ELR (cell line): Measurements from ENCODE around the gene DCPS.
"Not testable (repeated sequence)": the region's sequence is repeated elsewhere in the genome, so short reads cannot be mapped to it uniquely, and the experiment has no call there.

Source experiments
- DNase-seq: peaks from one replicate; pipeline ENCODE4 v3.0.0-alpha.2; 2015; ENCODE audit warnings: low read depth

Gene DCPS

GRCh38 chr11:126288237-126288636 is 15.6 kb upstream of the DCPS start:
- no peak for DNase-seq

GRCh38 chr11:126290887-126291286 is 13.0 kb upstream of the DCPS start:
- DNase-seq, result no peak

GRCh38 chr11:126293726-126294125 is 10.1 kb upstream of the DCPS start:
- no peak for DNase-seq

GRCh38 chr11:126297004-126297403 is 6.9 kb upstream of the DCPS start:
- DNase-seq, result no peak

DNA sequence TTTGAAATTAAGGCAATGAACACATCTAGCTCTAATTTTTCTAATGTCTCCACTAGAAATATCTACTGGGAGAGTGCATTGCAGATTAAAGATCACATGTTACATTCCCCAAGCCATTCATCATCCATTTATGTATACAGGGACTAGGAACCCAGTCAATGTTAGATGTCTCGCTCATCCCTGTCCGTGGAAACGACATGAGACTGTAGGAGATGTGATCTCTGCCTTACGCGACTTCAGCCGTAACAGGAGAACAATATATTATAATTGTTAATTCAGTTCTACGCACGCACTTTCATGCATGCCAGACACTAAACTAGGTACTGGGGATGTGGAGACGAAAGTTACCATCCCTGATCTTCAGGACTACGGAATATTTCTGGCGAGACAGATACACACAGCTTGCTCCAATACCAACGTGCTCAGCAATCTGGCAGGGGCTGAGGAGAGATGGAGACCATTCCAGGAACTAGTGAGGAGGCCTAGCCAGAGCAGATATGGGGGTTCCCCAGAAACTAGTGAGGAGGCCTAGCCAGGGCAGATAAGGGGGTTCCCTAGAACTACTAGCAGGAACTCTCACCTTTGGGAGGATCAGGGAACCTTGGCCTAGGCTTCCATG is 706 bp downstream of the DCPS start:
- DNase-seq, result no peak

- no peak for DNase-seq
Measured at GRCh38 chr11:126305699-126306098, 1.8 kb downstream of the DCPS start.

DNA sequence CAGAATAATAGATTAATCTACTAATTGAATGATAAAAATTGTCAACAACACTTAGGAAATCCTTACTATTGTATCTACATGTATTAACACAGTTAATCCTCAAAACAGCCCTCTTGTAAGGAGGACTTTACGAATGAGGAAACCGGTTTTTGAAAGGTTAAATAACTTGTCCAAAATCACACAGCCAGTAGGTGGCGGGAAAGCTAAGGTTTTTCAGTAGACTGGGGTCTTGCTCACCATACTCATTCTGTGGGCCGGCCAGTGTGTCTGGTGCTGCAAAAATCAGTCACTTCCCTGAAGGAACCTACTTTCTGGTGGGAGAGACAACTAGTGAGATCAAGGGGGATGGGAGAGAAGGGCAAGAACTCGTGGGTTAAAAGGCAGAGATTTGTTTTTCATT is 3.8 kb downstream of the DCPS start:
- peak; percentile 74 for DNase-seq

GRCh38 chr11:126308271-126308671 is 4.4 kb downstream of the DCPS start:
- DNase-seq, result peak; percentile 40

DNA sequence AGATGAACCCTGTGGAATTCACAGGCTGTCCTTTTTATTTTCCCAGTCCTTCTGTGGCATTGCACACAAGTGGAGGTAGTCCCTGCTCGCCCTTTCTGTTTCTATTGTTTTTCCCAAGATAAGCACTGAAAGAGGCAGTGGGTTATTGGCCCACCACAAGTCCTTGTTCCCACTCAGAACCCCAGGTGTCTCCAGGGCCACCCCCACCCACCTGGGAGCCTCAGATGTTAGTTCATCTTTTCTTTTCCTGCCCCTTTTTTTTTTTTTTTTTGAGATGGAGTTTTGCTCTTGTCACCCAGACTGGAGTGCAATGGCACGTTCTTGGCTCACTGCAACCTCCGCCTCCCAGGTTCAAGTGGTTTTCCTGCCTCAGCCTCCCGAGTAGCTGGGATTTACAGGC is 4.9 kb downstream of the DCPS start:
- not testable (repeated sequence) for DNase-seq

DNA sequence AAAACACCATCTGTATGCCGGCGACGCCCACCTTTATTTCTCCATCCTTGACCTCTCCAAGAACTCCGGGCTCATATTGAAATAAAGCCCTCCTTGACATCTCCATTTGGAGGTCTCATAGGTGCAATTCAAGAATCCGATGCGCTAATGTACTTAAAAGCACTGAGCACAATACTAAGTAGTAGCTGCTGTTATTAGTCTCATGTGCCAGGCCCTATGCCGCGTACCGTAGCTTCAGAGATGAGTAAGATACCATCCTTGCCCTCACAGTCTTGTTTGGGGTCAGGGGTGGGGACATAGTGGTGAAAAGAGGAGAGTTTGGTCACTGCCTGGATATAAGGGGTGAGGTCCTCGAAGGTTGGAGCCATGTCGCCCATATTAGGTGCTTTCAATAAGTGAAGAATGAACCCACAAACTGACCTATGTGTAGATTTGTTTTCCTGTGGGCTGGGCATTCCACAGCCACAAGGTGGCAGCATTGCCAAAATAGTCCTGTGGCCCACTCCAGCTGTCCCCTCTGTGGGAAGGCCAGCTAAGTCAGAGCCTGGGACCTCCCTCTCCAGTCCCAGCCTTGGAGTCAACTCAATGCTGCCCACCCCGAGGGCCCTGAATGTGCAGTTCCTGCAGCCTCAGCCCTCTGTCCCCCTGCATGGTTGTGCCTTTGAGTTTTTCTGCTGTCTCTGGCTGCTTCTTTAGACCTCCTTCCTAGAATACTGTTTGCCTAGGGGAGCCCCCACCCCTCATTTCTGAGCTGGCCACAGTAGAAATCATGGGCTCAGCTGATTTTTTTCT is 6.5 kb downstream of the DCPS start:
- peak; percentile 79 for DNase-seq

DNA sequence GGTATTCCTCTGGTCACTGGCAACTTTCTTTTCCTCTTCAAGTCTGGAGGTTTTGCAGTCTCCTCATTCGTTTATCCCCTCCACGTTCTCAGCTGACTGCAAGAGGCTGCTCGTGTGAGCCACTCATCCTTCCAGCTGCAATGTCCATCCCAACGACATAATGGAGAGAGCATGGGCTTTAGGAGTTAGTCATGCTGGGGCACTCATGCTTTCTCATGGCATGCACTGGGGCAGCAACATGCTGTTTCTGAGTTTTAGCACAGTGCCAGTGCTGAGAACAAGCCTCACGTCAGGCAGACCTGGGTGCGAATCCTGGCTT is 7.1 kb downstream of the DCPS start:
- DNase-seq, result no peak

- no peak for DNase-seq
Measured at GRCh38 chr11:126311401-126312291, 7.8 kb downstream of the DCPS start.

GRCh38 chr11:126312961-126313360 is 9.1 kb downstream of the DCPS start:
- no peak for DNase-seq

DNA sequence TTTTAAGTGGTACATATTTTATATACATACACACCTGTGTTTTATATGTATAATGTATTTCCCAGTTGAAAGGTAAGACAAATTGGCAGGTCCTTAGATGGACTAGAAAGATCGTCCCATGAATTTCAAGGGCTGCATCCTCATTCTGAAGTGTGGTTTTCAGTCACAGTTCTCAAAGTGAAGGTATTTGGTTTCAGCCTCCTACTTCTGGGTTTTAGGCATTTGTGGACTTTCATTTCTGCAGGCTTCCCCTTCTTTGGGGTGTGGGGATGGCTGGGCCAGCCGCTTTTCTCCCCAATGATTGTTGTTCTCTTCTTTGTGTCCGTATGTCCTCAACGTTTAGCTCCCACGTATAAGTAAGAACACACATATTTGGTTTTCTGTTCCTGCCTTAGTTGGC is 10.0 kb downstream of the DCPS start:
- DNase-seq, result no peak

- DNase-seq, result no peak
Measured at GRCh38 chr11:126317432-126317755, 13.5 kb downstream of the DCPS start.

GRCh38 chr11:126317756-126318573 is 14.1 kb downstream of the DCPS start:
- peak; percentile 58 for DNase-seq

- DNase-seq, result peak; percentile 89
Measured at GRCh38 chr11:126318574-126319373, 14.9 kb downstream of the DCPS start.

GRCh38 chr11:126319374-126319740 is 15.5 kb downstream of the DCPS start:
- DNase-seq, result no peak

- DNase-seq, result no peak
Measured at GRCh38 chr11:126322996-126323395, 19.1 kb downstream of the DCPS start.

DNA sequence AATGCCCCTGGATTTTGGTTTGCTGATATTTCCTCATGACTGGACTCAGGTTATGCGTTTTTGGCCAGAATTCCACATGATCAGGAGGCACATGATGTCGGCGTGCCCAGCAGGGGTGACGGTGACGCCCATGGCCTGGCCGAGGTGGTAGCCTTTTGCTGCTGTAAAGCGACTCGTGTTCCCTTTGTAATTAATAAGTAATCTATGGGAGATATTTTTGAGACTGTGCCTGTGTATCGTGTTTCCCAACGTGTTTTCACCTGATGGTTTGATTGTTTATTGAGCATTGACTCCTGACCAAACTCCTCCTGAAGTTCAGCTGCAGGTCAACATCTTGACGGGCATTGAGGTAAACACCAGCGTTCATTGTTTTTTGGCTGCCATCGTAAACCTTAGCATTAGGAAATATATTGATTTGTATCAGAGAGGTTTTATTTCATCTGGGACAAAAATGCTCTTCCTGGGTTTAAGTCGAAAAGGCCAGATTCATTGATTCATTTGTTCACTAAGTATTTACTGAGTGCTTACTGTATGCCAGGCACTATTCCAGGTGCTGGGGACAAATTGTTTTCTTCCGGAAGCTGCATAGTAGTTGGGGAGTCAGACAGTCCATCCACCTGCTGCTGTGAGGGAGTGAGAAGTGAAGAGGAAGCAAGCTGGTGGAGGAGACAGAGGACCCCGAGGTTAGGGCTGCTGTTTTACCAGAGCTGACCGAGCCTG is 23.6 kb downstream of the DCPS start:
- DNase-seq, result no peak

DNA sequence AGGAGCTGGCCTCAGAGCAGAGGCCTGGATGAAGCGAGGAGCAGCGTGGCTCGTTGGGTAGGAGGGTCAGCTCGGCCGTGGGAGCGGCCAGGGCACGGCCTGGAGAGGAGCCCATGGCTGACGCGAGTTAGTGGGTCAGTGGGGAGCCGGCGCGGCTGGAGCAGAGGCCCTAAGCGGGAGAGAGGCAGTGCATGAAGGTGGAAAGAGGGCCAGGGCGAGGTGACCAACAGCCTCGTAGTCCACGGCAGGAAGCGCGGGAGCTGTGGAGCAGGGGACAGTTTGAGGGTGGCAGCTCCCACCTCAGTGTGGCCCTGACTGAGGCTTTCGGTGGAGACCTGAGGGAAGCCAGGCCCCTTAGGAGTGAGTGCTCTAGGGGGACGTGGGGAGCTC is 24.1 kb downstream of the DCPS start:
- DNase-seq, result no peak
